GM21723 (cell line): ENCODE measurements around the gene HBS1L.

Experiments used
- ATAC-seq: cut with Tn5 transposase; IDR thresholded peaks from one replicate; pipeline ENCODE4 v1.9.1; 2021; ENCODE audit warnings: mild to moderate bottlenecking, moderate library complexity; ENCODE audit not compliant: unreplicated experiment

HBS1L gene

GRCh38 chr6:134921276-134921675 is 133.3 kb downstream of the HBS1L start:
- ATAC-seq: no peak

GRCh38 chr6:134920422-134920821 is 134.2 kb downstream of the HBS1L start:
- no peak for ATAC-seq

GRCh38 chr6:134918418-134918961 is 136.1 kb downstream of the HBS1L start:
- ATAC-seq: no peak

GRCh38 chr6:134911547-134911946 is 143.1 kb downstream of the HBS1L start:
- no peak for ATAC-seq

GRCh38 chr6:134910593-134910935 is 144.1 kb downstream of the HBS1L start:
- ATAC-seq: no peak
